IMR-90 (cell line): ENCODE measurements around the gene SSNA1. TPM values are rescaled to one million over a fixed set of nuclear protein-coding genes. Genes with fewer than 3 reads are reported as not detected.

Experiments used
- ATAC-seq: fragments of 200-7000 bp; cut with Tn5 transposase; 2 replicates; pipeline ENCODE4 v1.9.1; 2020; ENCODE audit warnings: low read depth, mild to moderate bottlenecking, moderate library complexity
- BruUV-seq: library from RNA; stranded (reverse); fragments of 400-500 nt; replicated peaks from 2 replicates; lab custom pipeline; 2021; lab: Mats Ljungman, UMichigan
- CTCF ChIA-PET: fragments of 300-600 bp; formaldehyde crosslinking; extraction: SDS; loops from one replicate; lab custom pipeline; 2021; ENCODE audit warnings: antibody characterized with exemption; lab: Yijun Ruan, JAX
- POLR2A ChIA-PET: fragments of 300-600 bp; sonication (Branson Sonifier 250); formaldehyde crosslinking; loops from one replicate; lab custom pipeline; 2022; ENCODE audit warnings: antibody characterized with exemption; ENCODE audit not compliant: unreplicated experiment; lab: Charles Lee
- DNase-seq: peaks from one replicate; pipeline ENCODE4 v3.0.0; 2013
- H2AFZ ChIP-seq: replicated peaks from 2 replicates; pipeline ENCODE3; 2013; ENCODE audit warnings: low read length, mild to moderate bottlenecking; ENCODE audit not compliant: poor library complexity
- H2AK5ac ChIP-seq: 2 replicates; pipeline ENCODE4 v1.6.1; 2013; ENCODE audit warnings: low read depth, low read length, inconsistent platforms
- H2AK9ac ChIP-seq: replicated peaks from 2 replicates; pipeline ENCODE3; 2013; ENCODE audit warnings: mild to moderate bottlenecking, low read depth, low read length, moderate library complexity; ENCODE audit not compliant: poor library complexity
- H2BK120ac ChIP-seq: 2 replicates; pipeline ENCODE4 v1.6.1; 2013; ENCODE audit warnings: low read depth, low read length, inconsistent platforms
- H2BK15ac ChIP-seq: 3 replicates; pipeline ENCODE4 v1.6.1; 2013; ENCODE audit warnings: low read depth, low read length, inconsistent platforms
- H2BK20ac ChIP-seq: 2 replicates; pipeline ENCODE4 v1.6.1; 2013; ENCODE audit warnings: low read depth, mild to moderate bottlenecking, inconsistent platforms, low read length, moderate library complexity
- H2BK5ac ChIP-seq: 2 replicates; pipeline ENCODE4 v1.6.1; 2013; ENCODE audit warnings: mild to moderate bottlenecking, low read depth, low read length, inconsistent platforms; ENCODE audit not compliant: poor library complexity, severe bottlenecking
- H3K14ac ChIP-seq: replicated peaks from 2 replicates; pipeline ENCODE4 v1.6.1; 2013; ENCODE audit warnings: low read depth, low read length, inconsistent platforms
- H3K18ac ChIP-seq: 2 replicates; pipeline ENCODE4 v1.6.1; 2013; ENCODE audit warnings: low read depth, low read length, control low read depth
- H3K23ac ChIP-seq: 2 replicates; pipeline ENCODE4 v1.6.1; 2013; ENCODE audit warnings: low read depth, low read length, inconsistent platforms
- H3K27ac ChIP-seq: 2 replicates; pipeline ENCODE4 v1.5.1; 2013; ENCODE audit warnings: mild to moderate bottlenecking, control low read depth, low read length; ENCODE audit not compliant: insufficient read depth
- H3K27me3 ChIP-seq: 2 replicates; pipeline ENCODE4 v1.6.1; 2013; ENCODE audit warnings: low read length; ENCODE audit not compliant: control insufficient read depth, insufficient read depth
- H3K36me3 ChIP-seq: 2 replicates; pipeline ENCODE4 v1.6.1; 2013; ENCODE audit warnings: low read length, mixed read lengths; ENCODE audit not compliant: control insufficient read depth, insufficient read depth
- H3K4ac ChIP-seq: 2 replicates; pipeline ENCODE4 v1.6.1; 2013; ENCODE audit warnings: low read depth, low read length, inconsistent platforms
- H3K4me1 ChIP-seq: 2 replicates; pipeline ENCODE4 v1.6.1; 2013; ENCODE audit warnings: low read length, mixed read lengths; ENCODE audit not compliant: control insufficient read depth, insufficient read depth
- H3K4me2 ChIP-seq: 2 replicates; pipeline ENCODE4 v1.6.1; 2013; ENCODE audit warnings: low read depth, mild to moderate bottlenecking, control low read depth, low read length, moderate library complexity
- H3K4me3 ChIP-seq: 2 replicates; pipeline ENCODE4 v1.5.1; 2013; ENCODE audit warnings: low read depth, mild to moderate bottlenecking, control low read depth, low read length, moderate library complexity; ENCODE audit not compliant: insufficient read depth
- H3K56ac ChIP-seq: 2 replicates; pipeline ENCODE4 v1.6.1; 2013; ENCODE audit warnings: low read length, inconsistent platforms; ENCODE audit not compliant: insufficient read depth; ENCODE audit errors: extremely low read depth
- H3K79me1 ChIP-seq, 2 experiments: 2 replicates each; pipeline ENCODE4 v1.6.1; 2013; ENCODE audit warnings: low read length in 2 of 2, inconsistent platforms in 1 of 2, low read depth in 1 of 2
- H3K9ac ChIP-seq: 2 replicates; pipeline ENCODE4 v1.6.1; 2013; ENCODE audit warnings: low read depth, low read length, control low read depth
- H3K9me1 ChIP-seq: 2 replicates; pipeline ENCODE4 v1.6.1; 2013; ENCODE audit warnings: low read length, inconsistent platforms; ENCODE audit not compliant: insufficient read depth
- H3K9me3 ChIP-seq: 2 replicates; pipeline ENCODE4 v1.6.1; 2013; ENCODE audit warnings: low read length; ENCODE audit not compliant: control insufficient read depth, insufficient read depth
- H4K20me1 ChIP-seq: 2 replicates; pipeline ENCODE4 v1.6.1; 2013; ENCODE audit warnings: low read length, inconsistent platforms; ENCODE audit not compliant: insufficient read depth
- H4K5ac ChIP-seq: 2 replicates; pipeline ENCODE4 v1.6.1; 2013; ENCODE audit warnings: mild to moderate bottlenecking, low read depth, low read length, control low read depth
- H4K8ac ChIP-seq, 2 experiments: 2 replicates each; pipeline ENCODE4 v1.6.1; 2013; ENCODE audit warnings: low read depth in 2 of 2, low read length in 2 of 2, control low read depth in 1 of 2, inconsistent platforms in 1 of 2
- H4K91ac ChIP-seq: 2 replicates; pipeline ENCODE4 v1.6.1; 2013; ENCODE audit warnings: low read depth, low read length, inconsistent platforms; ENCODE audit not compliant: insufficient read depth
- CEBPB ChIP-seq: IDR thresholded peaks from 2 replicates; pipeline ENCODE4 v1.6.1; 2012; ENCODE audit warnings: low read depth, low read length, improper control_type of control experiment
- WGBS, 2 experiments: methylation state at CpG; one replicate each; pipeline versions ENCODE4 v1.1.5 to v1.1.7; 2013; ENCODE audit warnings: missing lambda C conversion rate in 2 of 2; ENCODE audit not compliant: insufficient read length in 1 of 2; ENCODE audit errors: extremely low coverage in 2 of 2; 5-methylcytosine and 5-hydroxymethylcytosine counted together
- dilution Hi-C: fragments of 300-500 bp; cut with HindIII; formaldehyde crosslinking; loops from one replicate; pipeline ENCODE4 v1.14.3; 2018; ENCODE audit warnings: low sequenced_read_pairs; ENCODE audit not compliant: unreplicated experiment
- in situ Hi-C: fragments of 300-500 bp; cut with MboI; formaldehyde crosslinking; loops from 3 replicates; pipeline ENCODE4 v1.14.3; 2019; ENCODE audit warnings: low sequenced_read_pairs, inconsistent platforms, mixed read lengths
- intact Hi-C: fragments of 100-400 bp; cut with micrococcal nuclease; formaldehyde crosslinking; loops from 2 replicates; pipeline ENCODE4 v1.10.0; 2022
- polyA plus RNA-seq, 3 experiments: library from polyadenylated mRNA; depleted of rRNA; stranded (reverse); fragments of >200 nt; gene quantifications; 2 replicates each; pipeline ENCODE4 v1.2.3, GENCODE V29; 2012; ENCODE audit warnings: low replicate concordance in 1 of 3
- total RNA-seq: library from RNA; depleted of rRNA; stranded (reverse); fragments of >200 nt; gene quantifications from 2 replicates; pipeline ENCODE4 v1.2.3, GENCODE V29; 2012

SSNA1 gene
- total and polyA plus RNA-seq, 2 of the 4 experiments (the other 2 are of a cell fraction) = 55.7 to 86.7 TPM

- H3K9me3 ChIP-seq = no peaks in the 10 kb centered on the region
- H4K91ac ChIP-seq = no peak overlapping the region
- no peak for TF ChIP-seq CEBPB
- H2AK9ac ChIP-seq = no peak overlapping the region
- H2AFZ ChIP-seq = no peak overlapping the region
- H3K14ac ChIP-seq = no peak overlapping the region
- no peak overlapping the region for H2BK20ac ChIP-seq
- no peak overlapping the region for H2BK15ac ChIP-seq
- H2AK5ac ChIP-seq = no peak overlapping the region
- peaks cover 32% of the 10 kb centered on the region for H3K27me3 ChIP-seq
- H2BK5ac ChIP-seq = no peak overlapping the region
- dilution Hi-C loops (no loop called here), intact Hi-C loops (no loop called here), in situ Hi-C loops (no loop called here)
- H3K56ac ChIP-seq = no peak overlapping the region
- peaks cover 13% of the 10 kb centered on the region for H3K36me3 ChIP-seq
- BruUV-seq = no TSS peak
- no peak for ATAC-seq
- H3K18ac ChIP-seq = no peak overlapping the region
- 85% methylated on average over 36 of the region's 45 CpGs; no CpG with 5 or more reads in 1 of the 2 experiments for WGBS, 2 experiments
- H3K79me1 ChIP-seq = no peaks in the 10 kb centered on the region
- no peak overlapping the region for H3K4me2 ChIP-seq
- H3K4me3 ChIP-seq = no peak overlapping the region
- ChIA-PET POLR2A (no interaction called here), CTCF (no interaction called here)
- no peak overlapping the region for H2BK120ac ChIP-seq
- H4K5ac ChIP-seq = no peak overlapping the region
- no peaks in the 10 kb centered on the region; the same call in 1 of the 2 replicates for H4K20me1 ChIP-seq
- DNase-seq = no peak
- H3K9me1 ChIP-seq = no peaks in the 10 kb centered on the region
- peaks cover 2% of the 10 kb centered on the region for H3K4me1 ChIP-seq
- no peak overlapping the region for H3K27ac ChIP-seq
- H4K8ac ChIP-seq = no peak overlapping the region
- no peak overlapping the region for H3K4ac ChIP-seq
- H3K9ac ChIP-seq = no peak overlapping the region
- no peak overlapping the region for H3K23ac ChIP-seq
Observed at GRCh38 chr9:137173796-137174664, 14.4 kb upstream of the SSNA1 start.
